CD14-positive monocyte (primary cell): ENCODE measurements around the gene FBXW10. TPM values are rescaled to one million over a fixed set of nuclear protein-coding genes. Genes with fewer than 3 reads are reported as not detected.
"Not testable (repeated sequence)": the region's sequence is repeated elsewhere in the genome, so short reads cannot be mapped to it uniquely, and the experiment has no call there.

Experiments used
- DNase-seq, 3 donors: peaks; one replicate each; pipeline ENCODE4 v3.0.0-alpha.2; 2011 to 2022
- H2AFZ ChIP-seq: 2 replicates; pipeline ENCODE4 v1.6.0; 2012; ENCODE audit warnings: mild to moderate bottlenecking, low read depth, low read length, inconsistent platforms; ENCODE audit not compliant: insufficient read depth, poor library complexity, severe bottlenecking
- H3K27ac ChIP-seq, 2 donors: 1 replicate in 1 of 2; 2 replicates in 1 of 2; pipeline ENCODE4 v1.5.1; 2012 to 2013; ENCODE audit warnings: low read length in 2 of 2, control low read depth in 1 of 2, inconsistent platforms in 1 of 2, low read depth in 1 of 2, mild to moderate bottlenecking in 1 of 2
- H3K27me3 ChIP-seq, 2 donors: one replicate each; pipeline versions ENCODE4 v1.6.0 to v1.6.1; 2011 to 2013; ENCODE audit warnings: low read length in 2 of 2; ENCODE audit not compliant: control insufficient read depth in 2 of 2, insufficient read depth in 2 of 2
- H3K36me3 ChIP-seq, 2 donors: replicated peaks in 1 of 2; 1 replicate in 1 of 2; 2 replicates in 1 of 2; pipeline versions ENCODE4 v1.5.1 to v1.6.1; 2012 to 2013; ENCODE audit warnings: low read length in 2 of 2, control low read depth in 1 of 2, inconsistent platforms in 1 of 2, mild to moderate bottlenecking in 1 of 2; ENCODE audit not compliant: insufficient read depth in 2 of 2, control insufficient read depth in 1 of 2
- H3K4me1 ChIP-seq, 2 donors: 1 replicate in 1 of 2; 2 replicates in 1 of 2; pipeline versions ENCODE4 v1.5.1 to v1.6.1; 2012 to 2013; ENCODE audit warnings: low read length in 2 of 2, control low read depth in 1 of 2, inconsistent platforms in 1 of 2, mild to moderate bottlenecking in 1 of 2, moderate library complexity in 1 of 2; ENCODE audit not compliant: insufficient read depth in 2 of 2, control insufficient read depth in 1 of 2
- H3K4me2 ChIP-seq: replicated peaks from 2 replicates; pipeline ENCODE3; 2012; ENCODE audit warnings: low read length, moderate library complexity, mild to moderate bottlenecking; ENCODE audit not compliant: poor library complexity, severe bottlenecking; ENCODE audit errors: extremely low read depth
- H3K4me3 ChIP-seq, 3 experiments: fragments of 200-600 bp in 1 of 3; sonication (generic) in 1 of 3; replicated peaks in 1 of 3; 1 replicate in 2 of 3; 2 replicates in 1 of 3; pipeline ENCODE4 v1.5.1; 2011 to 2013; ENCODE audit warnings: low read length in 3 of 3, mild to moderate bottlenecking in 3 of 3, control low read depth in 2 of 3, low read depth in 2 of 3, inconsistent platforms in 1 of 3, moderate library complexity in 1 of 3
- H3K79me2 ChIP-seq: 2 replicates; pipeline ENCODE4 v1.6.0; 2012; ENCODE audit warnings: mild to moderate bottlenecking, control low read depth, inconsistent platforms, low read length, moderate library complexity; ENCODE audit not compliant: insufficient read depth
- H3K9ac ChIP-seq: 2 replicates; pipeline ENCODE4 v1.6.0; 2017; ENCODE audit warnings: low read length, mild to moderate bottlenecking; ENCODE audit not compliant: insufficient read depth, poor library complexity, severe bottlenecking
- H3K9me3 ChIP-seq, 2 donors: replicated peaks in 1 of 2; 1 replicate in 1 of 2; 2 replicates in 1 of 2; pipeline versions ENCODE4 v1.5.1 to v1.6.1; 2012 to 2013; ENCODE audit warnings: low read length in 2 of 2, control low read depth in 1 of 2; ENCODE audit not compliant: control insufficient read depth in 1 of 2, insufficient read depth in 1 of 2
- H4K20me1 ChIP-seq: 2 replicates; pipeline ENCODE4 v1.6.0; 2012; ENCODE audit warnings: mild to moderate bottlenecking, low read length, control low read depth, moderate library complexity; ENCODE audit not compliant: insufficient read depth
- H3K27ac Mint-ChIP-seq, 7 donors: one replicate each; pipeline ENCODE4 v1.8.0; 2020; ENCODE audit warnings: mild to moderate bottlenecking in 7 of 7, mixed read lengths in 7 of 7, moderate library complexity in 6 of 7, inconsistent platforms in 2 of 7
- H3K27me3 Mint-ChIP-seq, 3 donors: one replicate each; pipeline ENCODE4 v1.8.0; 2021 to 2022; ENCODE audit warnings: low read depth in 3 of 3, mild to moderate bottlenecking in 3 of 3, mixed read lengths in 3 of 3, moderate library complexity in 3 of 3, inconsistent platforms in 1 of 3
- H3K36me3 Mint-ChIP-seq, 2 donors: one replicate each; pipeline ENCODE4 v1.8.0; 2020; ENCODE audit warnings: mixed read lengths in 2 of 2, inconsistent platforms in 1 of 2, mild to moderate bottlenecking in 1 of 2
- H3K4me1 Mint-ChIP-seq: one replicate; pipeline ENCODE4 v1.8.0; 2020; ENCODE audit warnings: mild to moderate bottlenecking, mixed read lengths
- H3K4me3 Mint-ChIP-seq, 2 donors: one replicate each; pipeline ENCODE4 v1.8.0; 2020; ENCODE audit warnings: mild to moderate bottlenecking in 2 of 2, mixed read lengths in 2 of 2, moderate library complexity in 1 of 2
- H3K9me3 Mint-ChIP-seq, 7 donors: one replicate each; pipeline ENCODE4 v1.8.0; 2020 to 2022; ENCODE audit warnings: mixed read lengths in 7 of 7, mild to moderate bottlenecking in 6 of 7, moderate library complexity in 6 of 7, inconsistent platforms in 2 of 7
- WGBS: methylation state at CpG from one replicate; pipeline ENCODE4 v1.1.5; 2013; ENCODE audit warnings: missing lambda C conversion rate; ENCODE audit not compliant: insufficient coverage; 5-methylcytosine and 5-hydroxymethylcytosine counted together
- intact Hi-C, 2 donors: fragments of 100-400 bp; cut with micrococcal nuclease; formaldehyde crosslinking; loops; one replicate each; pipeline versions ENCODE4 v1.15.0 to v1.15.1; 2023
- polyA plus RNA-seq, 3 donors: library from polyadenylated mRNA; depleted of rRNA in 1 of 3; unstranded in 2 of 3; stranded (reverse) in 1 of 3; fragments of 300-500 nt in 2 of 3; fragments of >200 nt in 1 of 3; fragmentation: Illumina TruSeq in 2 of 3; gene quantifications; 1 replicate in 2 of 3; 2 replicates in 1 of 3; pipeline ENCODE4 v1.2.3, GENCODE V29; 2012 to 2021
- TF ChIP-seq, protein P1 (sequence below): fragments of 200-600 bp; IDR thresholded peaks from one replicate; pipeline ENCODE4 v1.8.0; 2022; ENCODE audit warnings: antibody characterized with exemption, mild to moderate bottlenecking

Gene FBXW10
- polyA plus RNA-seq, 3 donors, result 0.03 TPM; not detected in 2

DNA sequence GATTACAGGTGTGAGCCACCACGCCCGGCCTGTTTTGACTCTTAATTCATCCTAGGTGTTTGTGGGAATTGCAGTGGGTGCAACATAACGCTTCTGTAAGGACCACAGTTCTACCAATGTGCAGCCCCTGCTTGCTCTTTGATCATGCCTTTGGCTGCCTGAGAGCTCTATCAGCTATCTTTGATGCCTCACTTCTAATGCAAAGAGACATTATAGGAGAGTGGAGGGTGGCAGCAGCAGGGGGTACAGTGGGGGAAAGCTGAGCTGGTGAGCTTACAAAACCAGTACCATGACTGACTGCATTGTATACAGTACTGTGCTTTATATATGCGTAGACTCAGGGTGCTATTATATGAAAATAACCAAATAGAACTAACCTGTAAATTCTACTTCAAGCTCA, 26.7 kb downstream of the FBXW10 start:
- H3K27ac Mint-ChIP-seq, H3K9ac ChIP-seq, H2AFZ ChIP-seq, H3K9me3 ChIP-seq, H3K27ac ChIP-seq, H3K4me3 Mint-ChIP-seq, H3K27me3 Mint-ChIP-seq, H3K4me2 ChIP-seq, H3K4me3 ChIP-seq, H3K9me3 Mint-ChIP-seq, H3K27me3 ChIP-seq, DNase-seq, H3K36me3 ChIP-seq, H4K20me1 ChIP-seq, H3K4me1 ChIP-seq, H3K79me2 ChIP-seq, intact Hi-C loops, H3K36me3 Mint-ChIP-seq: not testable (repeated sequence)
- H3K4me1 Mint-ChIP-seq, result peaks cover 13% of the 10 kb centered on the region
- no CpG with 5 or more reads among the region's 4 CpGs for WGBS

DNA sequence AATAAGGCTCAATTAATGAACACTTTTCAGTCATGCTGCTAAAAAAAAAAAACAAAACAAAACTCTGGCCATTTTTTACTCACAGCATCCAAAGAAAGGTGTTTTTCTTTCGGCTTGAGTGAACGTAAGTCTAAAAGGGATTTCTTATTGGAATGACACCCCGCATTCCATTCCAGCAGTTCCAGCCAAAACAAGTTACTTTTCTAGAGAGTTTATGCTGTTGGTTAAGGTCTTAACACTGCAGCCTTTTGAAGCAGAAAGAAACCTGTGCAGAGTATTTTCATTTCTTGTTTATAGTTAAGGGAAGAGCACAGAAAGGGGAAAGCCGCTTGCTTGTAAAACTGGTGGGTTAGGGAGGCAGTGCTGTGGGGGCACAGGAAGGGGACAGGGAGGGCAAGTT, 27.2 kb downstream of the FBXW10 start:
- H3K4me3 ChIP-seq, H3K36me3 ChIP-seq, H3K9ac ChIP-seq, H2AFZ ChIP-seq, DNase-seq, intact Hi-C loops, H3K27me3 Mint-ChIP-seq, H3K9me3 ChIP-seq, H3K4me3 Mint-ChIP-seq, H3K4me1 ChIP-seq, H3K79me2 ChIP-seq, H4K20me1 ChIP-seq, H3K27me3 ChIP-seq, H3K4me2 ChIP-seq, H3K27ac ChIP-seq, H3K36me3 Mint-ChIP-seq, H3K9me3 Mint-ChIP-seq: not testable (repeated sequence)
- 0% methylated on average over 1 of the region's 4 CpGs for WGBS
- Mint-ChIP-seq H3K4me1 (peaks cover 13% of the 10 kb centered on the region), H3K27ac (peak overlapping the region in 1 of 7 donors; percentile 63)

DNA sequence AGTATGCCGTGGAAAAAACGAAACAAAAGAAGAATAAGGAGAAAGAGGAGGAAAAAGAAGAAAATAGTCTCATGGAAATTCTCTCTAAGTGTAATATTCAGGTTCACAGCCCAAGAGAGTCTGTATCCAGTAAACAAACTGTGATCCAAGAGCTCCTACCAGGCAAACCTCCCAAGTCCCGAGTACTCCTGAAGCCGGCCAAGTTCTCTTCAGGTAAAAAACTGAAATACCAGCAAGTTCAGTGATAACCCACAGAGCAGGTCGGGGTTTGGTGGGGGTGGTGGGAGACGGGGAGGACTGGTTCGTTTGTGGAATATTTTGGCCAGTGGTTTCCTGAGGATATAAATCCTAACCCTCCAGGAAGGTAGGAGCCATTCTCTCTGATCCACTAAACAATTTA, 28.6 kb downstream of the FBXW10 start:
- TF ChIP-seq, protein P1, sequence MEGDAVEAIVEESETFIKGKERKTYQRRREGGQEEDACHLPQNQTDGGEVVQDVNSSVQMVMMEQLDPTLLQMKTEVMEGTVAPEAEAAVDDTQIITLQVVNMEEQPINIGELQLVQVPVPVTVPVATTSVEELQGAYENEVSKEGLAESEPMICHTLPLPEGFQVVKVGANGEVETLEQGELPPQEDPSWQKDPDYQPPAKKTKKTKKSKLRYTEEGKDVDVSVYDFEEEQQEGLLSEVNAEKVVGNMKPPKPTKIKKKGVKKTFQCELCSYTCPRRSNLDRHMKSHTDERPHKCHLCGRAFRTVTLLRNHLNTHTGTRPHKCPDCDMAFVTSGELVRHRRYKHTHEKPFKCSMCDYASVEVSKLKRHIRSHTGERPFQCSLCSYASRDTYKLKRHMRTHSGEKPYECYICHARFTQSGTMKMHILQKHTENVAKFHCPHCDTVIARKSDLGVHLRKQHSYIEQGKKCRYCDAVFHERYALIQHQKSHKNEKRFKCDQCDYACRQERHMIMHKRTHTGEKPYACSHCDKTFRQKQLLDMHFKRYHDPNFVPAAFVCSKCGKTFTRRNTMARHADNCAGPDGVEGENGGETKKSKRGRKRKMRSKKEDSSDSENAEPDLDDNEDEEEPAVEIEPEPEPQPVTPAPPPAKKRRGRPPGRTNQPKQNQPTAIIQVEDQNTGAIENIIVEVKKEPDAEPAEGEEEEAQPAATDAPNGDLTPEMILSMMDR, result no peak
- Histone ChIP-seq H3K79me2 (no peaks in the 10 kb centered on the region), H3K27me3 (no peaks in the 10 kb centered on the region), H2AFZ (no peak overlapping the region), H4K20me1 (no peaks in the 10 kb centered on the region), H3K27ac (no peak overlapping the region), H3K9me3 (no peaks in the 10 kb centered on the region), H3K4me3 (no peak overlapping the region), H3K4me2 (no peak overlapping the region), H3K4me1 (peaks cover 0 to 4% of the 10 kb centered on the region in 2 donors), H3K36me3 (no peaks in the 10 kb centered on the region), H3K9ac (no peak overlapping the region)
- Mint-ChIP-seq H3K27me3 (no peaks in the 10 kb centered on the region), H3K27ac (no peak overlapping the region), H3K4me1 (peaks cover 13% of the 10 kb centered on the region), H3K36me3 (no peaks in the 10 kb centered on the region), H3K4me3 (no peak overlapping the region), H3K9me3 (peaks cover 0 to 1% (median 0%) of the 10 kb centered on the region in 7 donors)
- no peak for DNase-seq
- no CpG with 5 or more reads among the region's 7 CpGs for WGBS
- intact Hi-C loops, result no loop called here

DNA sequence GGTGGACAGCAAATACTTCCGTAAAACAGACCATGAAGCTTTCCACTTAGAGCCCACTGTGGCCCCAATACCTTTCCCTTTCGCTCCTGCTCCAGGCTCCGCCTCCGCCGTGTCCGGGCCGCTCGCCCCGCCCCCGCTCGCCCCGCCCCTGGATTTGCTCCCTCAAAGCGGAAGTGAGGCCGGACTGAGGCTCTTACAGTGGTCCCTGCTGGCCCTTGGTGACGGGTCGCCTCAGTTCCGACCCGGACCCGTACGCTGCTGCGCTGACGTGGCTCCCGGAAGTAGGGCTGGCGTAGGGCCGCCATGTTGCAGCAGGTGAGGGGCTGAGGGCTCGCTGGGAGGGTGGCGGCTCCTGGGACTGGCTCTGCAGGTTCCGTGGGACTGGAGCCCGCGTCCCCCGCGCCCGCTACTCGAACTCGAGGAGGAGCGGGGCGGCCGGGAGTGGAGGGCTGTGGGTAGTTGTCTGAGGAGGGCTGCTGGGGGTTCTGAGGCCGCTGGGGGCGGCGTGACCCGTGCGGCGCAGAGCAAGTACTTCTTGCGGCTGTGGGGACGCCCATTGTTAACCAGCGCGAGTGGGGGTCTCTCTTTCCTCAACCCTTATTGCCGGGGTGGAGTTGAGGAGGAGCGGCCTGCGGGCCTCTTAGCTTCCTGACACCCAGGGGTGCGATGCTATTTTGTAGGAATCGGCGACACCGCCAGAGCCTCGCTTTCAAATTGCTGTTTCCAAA, 37.3 kb downstream of the FBXW10 start, which contains the start of gene TVP23B:
TVP23B (plus strand) TSS at position 193 of the 728 bp plus-strand sequence; CDS start at position 304, 111 bp downstream.
- Histone ChIP-seq H3K79me2 (peaks cover 24% of the 10 kb centered on the region), H3K9ac (peak within 1 kb of the TSS; percentile 80), H3K27ac (peak within 1 kb of the TSS; percentile 82 to 83), H2AFZ (peak within 1 kb of the TSS; percentile 56), H3K4me3 (peak within 1 kb of the TSS; percentile 56 to 68 (median 61))
- H4K20me1 ChIP-seq, H3K4me2 ChIP-seq, H3K4me1 Mint-ChIP-seq, H3K27me3 ChIP-seq, H3K27me3 Mint-ChIP-seq, H3K36me3 ChIP-seq, H3K9me3 ChIP-seq, H3K4me1 ChIP-seq, H3K9me3 Mint-ChIP-seq, intact Hi-C loops: not testable (repeated sequence)
- peak within 1 kb of the TSS; percentile 84 to 95 (median 91) for H3K27ac Mint-ChIP-seq
- H3K4me3 Mint-ChIP-seq, result peak within 1 kb of the TSS; percentile 76 to 78
- peaks cover 10 to 11% of the 10 kb centered on the region in 2 donors for H3K36me3 Mint-ChIP-seq
- under 1% methylated on average over 22 of the region's 56 CpGs for WGBS
- peak; percentile 95 to 98 (median 96) for DNase-seq
